Epithelial cell of prostate (primary cell): ENCODE measurements around the gene FOXO6.

Source experiments
- DNase-seq: peaks from one replicate; pipeline ENCODE4 v3.0.0-alpha.2; 2011; ENCODE audit warnings: low read depth, low spot score
- H3K27ac ChIP-seq: fragments of 450-650 bp; 2 replicates; pipeline ENCODE4 v1.5.1; 2017; ENCODE audit warnings: mild to moderate bottlenecking

FOXO6 gene

GRCh38 chr1:41380979-41381691, 19.9 kb downstream of the FOXO6 start:
- DNase-seq: no peak
- no peak overlapping the region for H3K27ac ChIP-seq

GRCh38 chr1:41381692-41382479, 20.7 kb downstream of the FOXO6 start:
- DNase-seq: no peak
- H3K27ac ChIP-seq: no peak overlapping the region

- no peak overlapping the region for H3K27ac ChIP-seq
- no peak for DNase-seq
Measured at GRCh38 chr1:41382480-41383090, 21.4 kb downstream of the FOXO6 start.

GRCh38 chr1:41383094-41383852, 22.0 kb downstream of the FOXO6 start:
- DNase-seq: no peak
- H3K27ac ChIP-seq: no peak overlapping the region

GRCh38 chr1:41384579-41384978, 23.3 kb downstream of the FOXO6 start:
- no peak for DNase-seq
- H3K27ac ChIP-seq: no peak overlapping the region

- DNase-seq: no peak
- no peak overlapping the region for H3K27ac ChIP-seq
Measured at GRCh38 chr1:41385398-41386195, 24.4 kb downstream of the FOXO6 start.

GRCh38 chr1:41386196-41386663, 25.0 kb downstream of the FOXO6 start:
- DNase-seq: no peak
- no peak overlapping the region for H3K27ac ChIP-seq

GRCh38 chr1:41387667-41388091, 26.4 kb downstream of the FOXO6 start:
- no peak for DNase-seq
- no peak overlapping the region for H3K27ac ChIP-seq

- H3K27ac ChIP-seq: no peak overlapping the region
- no peak for DNase-seq
Measured at GRCh38 chr1:41388510-41388909, 27.3 kb downstream of the FOXO6 start.

- DNase-seq: no peak
- H3K27ac ChIP-seq: no peak overlapping the region
Measured at GRCh38 chr1:41389009-41389408, 27.8 kb downstream of the FOXO6 start.

GRCh38 chr1:41390166-41390565, 28.9 kb downstream of the FOXO6 start:
- H3K27ac ChIP-seq: no peak overlapping the region
- no peak for DNase-seq

GRCh38 chr1:41390573-41390972, 29.3 kb downstream of the FOXO6 start:
- DNase-seq: no peak
- H3K27ac ChIP-seq: no peak overlapping the region

- no peak for DNase-seq
- H3K27ac ChIP-seq: no peak overlapping the region
Measured at GRCh38 chr1:41391834-41392527, 30.7 kb downstream of the FOXO6 start.

- DNase-seq: no peak
Measured at GRCh38 chr1:41392528-41392924, 31.3 kb downstream of the FOXO6 start.

GRCh38 chr1:41393716-41394368, 32.6 kb downstream of the FOXO6 start:
- no peak for DNase-seq
- no peak overlapping the region for H3K27ac ChIP-seq

More at GRCh38 chr1:41392528-41392924, 31.3 kb downstream of the FOXO6 start:
- H3K27ac ChIP-seq: no peak overlapping the region

- no peak overlapping the region for H3K27ac ChIP-seq
- no peak for DNase-seq
Measured at GRCh38 chr1:41394369-41394744, 33.1 kb downstream of the FOXO6 start.

GRCh38 chr1:41394959-41395956, 34.0 kb downstream of the FOXO6 start:
- no peak for DNase-seq
- H3K27ac ChIP-seq: no peak overlapping the region
